NB4 (cell line): ENCODE results near the gene NOTCH1.

Experiments used
- CTCF ChIP-seq: IDR thresholded peaks from one replicate; pipeline ENCODE4 v1.5.1; 2012; ENCODE audit warnings: low read depth, low read length
- MAX ChIP-seq: IDR thresholded peaks from 2 replicates; pipeline ENCODE4 v1.6.1; 2011; ENCODE audit warnings: low read depth, low read length
- MYC ChIP-seq: IDR thresholded peaks from 2 replicates; pipeline ENCODE4 v1.6.1; 2011; ENCODE audit warnings: low read depth, low read length
- POLR2A ChIP-seq: IDR thresholded peaks from 2 replicates; pipeline ENCODE4 v1.6.1; 2011; ENCODE audit warnings: mild to moderate bottlenecking; ENCODE audit not compliant: insufficient read length; ENCODE audit errors: extremely low read depth

GRCh38 chr9:136496181-136496580, 49.7 kb downstream of the NOTCH1 start:
- TF ChIP-seq MAX (no peak), CTCF (no peak), POLR2A (no peak), MYC (no peak)
